Dedifferentiated amniotic fluid mesenchymal stem cell (primary cell): ENCODE results near the gene TSPY1.
"Not testable (repeated sequence)": the region's sequence is repeated elsewhere in the genome, so short reads cannot be mapped to it uniquely, and the experiment has no call there.

Experiments used
- DNase-seq: peaks from one replicate; pipeline ENCODE4 v3.0.0-alpha.2; 2016; ENCODE audit errors: extremely low spot score

Gene TSPY1, protein sequence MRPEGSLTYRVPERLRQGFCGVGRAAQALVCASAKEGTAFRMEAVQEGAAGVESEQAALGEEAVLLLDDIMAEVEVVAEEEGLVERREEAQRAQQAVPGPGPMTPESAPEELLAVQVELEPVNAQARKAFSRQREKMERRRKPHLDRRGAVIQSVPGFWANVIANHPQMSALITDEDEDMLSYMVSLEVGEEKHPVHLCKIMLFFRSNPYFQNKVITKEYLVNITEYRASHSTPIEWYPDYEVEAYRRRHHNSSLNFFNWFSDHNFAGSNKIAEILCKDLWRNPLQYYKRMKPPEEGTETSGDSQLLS

DNA sequence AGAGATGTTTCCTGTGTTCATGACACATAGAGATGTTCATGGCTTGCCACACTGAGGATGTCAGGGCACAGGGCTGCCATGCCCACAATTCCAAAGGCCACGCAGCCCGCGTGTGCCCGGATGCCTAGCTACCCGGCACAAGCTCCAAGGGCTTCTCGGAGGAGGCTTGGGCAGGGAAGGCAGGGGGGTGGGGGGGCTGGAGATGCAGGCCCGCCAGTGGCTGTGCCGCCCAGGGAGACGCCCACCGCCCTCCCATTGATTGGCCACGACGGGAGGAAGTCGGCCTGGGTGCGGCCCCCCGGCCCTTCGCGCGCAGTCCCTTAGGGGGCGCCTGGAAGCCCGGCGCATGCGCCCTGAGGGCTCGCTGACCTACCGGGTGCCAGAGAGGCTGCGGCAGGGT, at the start of gene TSPY1:
TSS of gene TSPY1 (plus strand) at position 301 of the 400 bp plus-strand sequence. CDS start at position 347, 46 bp downstream.
- not testable (repeated sequence) for DNase-seq

DNA sequence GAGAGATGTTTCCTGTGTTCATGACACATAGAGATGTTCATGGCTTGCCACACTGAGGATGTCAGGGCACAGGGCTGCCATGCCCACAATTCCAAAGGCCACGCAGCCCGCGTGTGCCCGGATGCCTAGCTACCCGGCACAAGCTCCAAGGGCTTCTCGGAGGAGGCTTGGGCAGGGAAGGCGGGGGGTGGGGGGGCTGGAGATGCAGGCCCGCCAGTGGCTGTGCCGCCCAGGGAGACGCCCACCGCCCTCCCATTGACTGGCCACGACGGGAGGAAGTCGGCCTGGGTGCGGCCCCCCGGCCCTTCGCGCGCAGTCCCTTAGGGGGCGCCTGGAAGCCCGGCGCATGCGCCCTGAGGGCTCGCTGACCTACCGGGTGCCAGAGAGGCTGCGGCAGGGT, 20.2 kb downstream of the TSPY1 start, which contains the start of gene TSPY9:
TSS of gene TSPY9 (plus strand) at position 301 of the 400 bp plus-strand sequence. CDS start at position 347, 46 bp downstream.
- not testable (repeated sequence) for DNase-seq

DNA sequence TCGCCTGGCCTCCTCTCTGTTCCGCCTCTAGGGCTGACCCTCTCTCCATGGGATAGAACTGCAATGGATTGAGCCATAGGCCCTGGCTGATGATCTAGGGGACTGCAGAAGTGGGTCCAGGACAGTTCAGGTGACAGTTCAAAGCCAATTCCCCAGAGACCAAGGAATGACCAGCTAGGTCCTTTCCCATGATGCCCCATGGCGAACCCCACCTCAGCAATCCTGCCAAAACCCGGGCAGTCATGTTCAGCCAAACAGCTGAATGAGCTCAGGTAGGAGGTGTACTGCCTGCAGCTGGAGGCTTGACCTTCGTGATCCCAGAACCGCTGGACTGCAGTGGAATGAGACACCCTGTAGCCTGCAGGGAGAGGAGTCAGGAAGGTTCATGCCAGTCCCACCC, 37.6 kb downstream of the TSPY1 start:
- DNase-seq: not testable (repeated sequence)

DNA sequence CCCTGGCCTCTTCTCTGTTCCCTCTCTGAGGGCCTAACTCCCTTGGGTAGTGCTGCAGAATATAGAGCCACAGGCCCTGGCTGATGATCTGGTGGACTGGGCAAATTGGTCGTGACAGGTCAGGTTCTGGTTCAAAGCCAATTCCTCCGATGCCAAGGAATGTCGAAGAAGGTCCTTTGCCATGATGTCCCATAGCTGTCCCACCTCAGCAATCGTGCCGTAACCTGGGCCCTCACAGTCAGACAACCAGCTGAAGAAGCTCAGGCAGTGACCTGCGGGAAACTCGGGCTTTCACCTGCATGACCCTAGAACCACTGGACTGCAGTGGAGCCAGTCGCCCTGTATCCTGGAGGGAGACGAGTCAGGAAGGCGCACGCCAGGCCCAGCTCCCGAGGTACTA, 49.5 kb downstream of the TSPY1 start:
- not testable (repeated sequence) for DNase-seq
